Measurements from ENCODE around the gene ONECUT3.

Gene ONECUT3

DNA sequence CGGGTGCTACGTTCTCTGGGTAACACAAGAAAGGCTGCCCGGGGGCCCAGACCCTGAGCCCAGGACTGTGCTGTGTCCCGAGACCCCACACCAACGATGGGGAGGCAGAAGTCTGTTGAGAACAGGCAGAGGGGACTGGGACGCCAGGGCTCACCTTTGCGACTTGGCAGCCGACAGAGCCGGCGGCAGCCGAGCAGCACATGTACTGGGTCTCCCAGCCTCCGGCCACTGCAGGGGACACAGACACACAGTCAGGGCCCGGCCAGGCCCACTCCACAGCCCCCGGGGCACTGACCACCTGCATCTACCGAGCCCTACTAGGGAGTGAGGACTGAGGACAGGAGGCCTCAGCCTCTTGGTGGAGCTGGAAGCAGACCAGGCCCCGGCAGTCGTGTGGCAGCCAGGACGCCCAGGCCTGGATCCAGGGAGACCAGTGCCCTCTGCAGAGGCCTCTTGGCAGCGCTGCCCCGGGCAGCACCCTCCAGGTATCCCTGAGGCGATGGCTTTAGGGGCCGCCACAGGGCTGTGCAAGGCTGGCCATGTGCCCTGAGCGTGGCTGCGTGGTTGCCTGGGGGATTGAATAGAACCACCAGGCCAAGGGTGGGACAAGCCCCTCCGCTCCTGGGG lies 64.4 kb downstream of the ONECUT3 start:
- H3K4me3 ChIP-seq (ENCODE audit: low read depth, low read length), result no peak overlapping the region
- TF ChIP-seq, protein P1, sequence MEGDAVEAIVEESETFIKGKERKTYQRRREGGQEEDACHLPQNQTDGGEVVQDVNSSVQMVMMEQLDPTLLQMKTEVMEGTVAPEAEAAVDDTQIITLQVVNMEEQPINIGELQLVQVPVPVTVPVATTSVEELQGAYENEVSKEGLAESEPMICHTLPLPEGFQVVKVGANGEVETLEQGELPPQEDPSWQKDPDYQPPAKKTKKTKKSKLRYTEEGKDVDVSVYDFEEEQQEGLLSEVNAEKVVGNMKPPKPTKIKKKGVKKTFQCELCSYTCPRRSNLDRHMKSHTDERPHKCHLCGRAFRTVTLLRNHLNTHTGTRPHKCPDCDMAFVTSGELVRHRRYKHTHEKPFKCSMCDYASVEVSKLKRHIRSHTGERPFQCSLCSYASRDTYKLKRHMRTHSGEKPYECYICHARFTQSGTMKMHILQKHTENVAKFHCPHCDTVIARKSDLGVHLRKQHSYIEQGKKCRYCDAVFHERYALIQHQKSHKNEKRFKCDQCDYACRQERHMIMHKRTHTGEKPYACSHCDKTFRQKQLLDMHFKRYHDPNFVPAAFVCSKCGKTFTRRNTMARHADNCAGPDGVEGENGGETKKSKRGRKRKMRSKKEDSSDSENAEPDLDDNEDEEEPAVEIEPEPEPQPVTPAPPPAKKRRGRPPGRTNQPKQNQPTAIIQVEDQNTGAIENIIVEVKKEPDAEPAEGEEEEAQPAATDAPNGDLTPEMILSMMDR (IDR thresholded peaks at IDR 0.05; ENCODE audit: borderline replicate concordance, insufficient read depth, low read depth, low read length), result no peak

DNA sequence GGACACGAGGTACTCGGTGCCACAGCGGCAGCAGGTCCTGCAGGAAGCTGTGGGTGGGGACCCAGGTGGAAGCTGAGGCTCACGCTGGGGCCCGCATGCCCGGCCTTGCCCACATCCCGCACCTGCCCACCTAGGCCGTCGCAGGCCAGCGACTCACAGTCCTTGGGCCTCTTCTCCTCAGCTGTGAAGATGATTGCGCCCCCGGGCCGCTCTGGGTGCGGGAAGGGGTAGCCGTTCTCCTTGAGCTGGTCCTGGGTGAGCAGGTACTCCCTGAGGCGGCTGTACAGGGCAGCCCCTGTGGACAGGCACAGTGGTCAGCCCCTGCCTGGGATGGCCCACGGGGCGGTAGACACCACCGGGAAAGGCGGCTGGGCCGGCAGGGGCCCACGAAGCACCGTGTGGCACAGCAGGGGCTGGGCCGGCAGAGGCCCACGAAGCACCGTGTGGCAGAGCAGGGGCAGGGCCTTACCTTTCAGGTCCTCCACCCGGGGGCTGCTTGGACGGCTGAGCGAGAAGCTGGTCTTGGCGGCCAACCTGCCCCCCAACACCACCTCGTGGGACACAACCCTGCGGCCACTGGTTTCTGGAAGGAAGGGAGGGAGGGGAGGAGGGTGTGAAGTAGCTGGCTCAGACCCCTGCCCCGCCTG lies 65.4 kb downstream of the ONECUT3 start:
- H3K4me3 ChIP-seq (ENCODE audit: low read depth, low read length), result no peak overlapping the region
- TF ChIP-seq, protein P1 (IDR thresholded peaks at IDR 0.05; ENCODE audit: borderline replicate concordance, insufficient read depth, low read depth, low read length), result no peak

DNA sequence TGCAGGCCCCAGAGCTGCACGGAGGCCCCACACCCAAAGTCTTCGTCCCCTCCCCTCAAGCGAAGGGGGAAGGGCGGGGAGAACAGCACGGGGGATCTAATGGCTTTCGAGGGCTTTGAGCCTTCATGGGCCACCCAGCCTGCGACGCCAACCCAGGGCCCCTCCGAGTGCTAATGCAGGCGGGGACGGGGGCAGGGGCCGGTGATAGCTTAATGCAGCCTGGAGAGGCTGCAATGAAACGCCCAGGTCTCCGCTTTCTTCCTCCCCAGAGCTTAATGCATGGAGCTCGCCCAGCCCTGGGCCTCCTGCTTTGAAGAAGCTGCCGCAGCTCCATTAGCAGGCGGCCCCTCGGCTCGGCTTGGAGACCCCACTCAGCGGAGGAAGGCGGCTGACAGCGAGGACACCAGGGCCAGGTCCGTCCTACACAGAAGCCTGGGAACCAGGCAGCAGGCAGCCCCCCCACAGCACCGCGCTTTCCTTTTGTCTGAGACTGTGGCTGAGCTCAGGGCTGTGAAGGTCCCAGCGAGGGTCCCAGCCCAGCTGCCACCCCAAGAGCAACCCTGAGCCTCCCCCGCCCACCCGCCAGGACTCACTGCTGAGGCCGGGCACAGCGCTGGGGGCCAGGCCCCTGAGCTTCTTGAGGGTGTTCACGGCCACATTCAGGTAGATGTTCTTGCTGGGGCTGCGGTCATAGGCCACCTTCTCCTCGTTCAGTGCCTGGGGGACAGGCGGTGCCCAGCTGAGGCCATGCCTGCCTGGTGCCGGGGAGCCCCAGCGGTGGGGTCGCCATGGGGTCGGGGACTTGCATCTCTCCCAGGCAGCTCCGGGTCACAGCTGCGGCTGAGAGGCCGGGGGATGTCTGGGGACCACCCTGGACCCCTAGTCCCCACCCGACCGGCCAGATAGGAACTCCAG lies 66.3 kb downstream of the ONECUT3 start:
- no peak overlapping the region for H3K4me3 ChIP-seq (ENCODE audit: low read depth, low read length)
- TF ChIP-seq, protein P1 (IDR thresholded peaks at IDR 0.05; ENCODE audit: borderline replicate concordance, insufficient read depth, low read depth, low read length), result no peak

DNA sequence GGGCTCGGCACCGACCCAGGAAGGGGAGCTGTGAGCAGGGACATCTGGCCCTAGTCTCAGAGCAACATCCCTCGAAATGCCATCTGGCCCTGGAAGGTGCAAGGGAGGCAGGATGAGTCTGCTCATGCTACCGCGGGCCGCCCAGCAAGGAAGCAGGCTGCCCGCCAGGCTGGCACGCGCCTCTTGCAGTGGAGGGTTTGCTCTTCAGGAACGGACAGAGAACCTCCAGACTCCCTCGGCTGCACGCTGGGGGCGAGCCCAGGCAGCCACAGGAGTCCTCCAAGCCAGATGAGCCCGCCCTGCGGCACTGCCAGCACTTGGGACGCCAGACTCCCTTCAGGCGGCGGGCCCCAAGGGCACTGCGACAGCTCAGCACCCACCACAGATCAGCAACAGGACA lies 68.9 kb downstream of the ONECUT3 start:
- TF ChIP-seq, protein P1 (IDR thresholded peaks at IDR 0.05; ENCODE audit: borderline replicate concordance, insufficient read depth, low read depth, low read length), result no peak
- no peak overlapping the region for H3K4me3 ChIP-seq (ENCODE audit: low read depth, low read length)

DNA sequence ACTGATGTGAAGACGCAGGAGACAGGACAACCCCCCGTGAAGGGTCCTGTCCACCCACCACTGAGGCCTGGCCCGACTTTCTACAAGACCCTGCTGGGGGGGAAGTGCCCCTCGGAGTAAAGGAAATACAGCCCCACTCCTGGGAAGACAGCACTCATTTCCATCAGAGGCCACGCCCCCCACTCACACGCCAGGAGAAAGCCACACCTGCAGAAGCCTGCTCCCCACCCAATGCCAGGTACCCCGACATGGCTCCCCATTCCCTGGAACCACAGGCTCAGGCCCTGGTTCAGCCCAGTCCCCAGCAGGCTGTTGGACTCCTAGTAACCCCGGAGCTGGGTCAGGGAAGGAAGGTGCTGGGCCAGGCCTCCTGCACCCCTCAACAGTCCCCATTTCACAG lies 69.7 kb downstream of the ONECUT3 start:
- no peak overlapping the region for H3K4me3 ChIP-seq (ENCODE audit: low read depth, low read length)
- TF ChIP-seq, protein P1 (IDR thresholded peaks at IDR 0.05; ENCODE audit: borderline replicate concordance, insufficient read depth, low read depth, low read length), result no peak

DNA sequence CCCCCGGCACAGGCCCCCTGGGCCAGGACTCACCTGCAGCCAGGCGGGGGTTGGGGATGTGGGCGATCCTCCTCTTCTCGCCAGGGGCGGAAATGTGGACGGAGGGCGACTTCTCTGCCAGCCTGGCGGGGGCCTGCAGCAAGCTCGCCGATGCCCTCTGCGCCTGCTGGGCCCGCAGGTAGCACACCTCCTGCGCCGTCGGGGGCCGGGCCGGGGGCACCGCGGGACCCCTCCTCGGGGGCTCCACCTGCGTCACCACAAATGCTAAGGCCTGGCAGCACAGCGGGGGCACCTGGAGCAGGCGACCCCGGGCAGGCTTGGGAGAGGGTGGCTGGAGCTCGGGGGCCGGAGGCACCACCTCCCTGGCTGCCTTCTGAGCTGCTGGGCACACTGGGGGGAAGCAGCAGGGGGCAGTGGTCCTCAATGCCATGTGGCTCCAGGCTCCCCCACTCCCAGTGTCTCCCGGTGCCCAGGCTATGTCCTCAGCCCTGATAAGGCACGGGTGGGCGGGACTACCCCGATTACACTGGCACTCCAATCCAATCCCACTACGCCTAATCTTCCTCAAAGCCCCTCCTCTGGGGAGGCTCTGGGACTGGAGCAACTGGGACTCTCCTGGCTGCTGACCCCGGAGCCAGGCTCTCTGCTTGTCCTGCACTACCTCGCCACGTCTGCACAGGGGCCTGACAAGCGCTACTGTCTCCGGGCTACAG lies 70.4 kb downstream of the ONECUT3 start:
- TF ChIP-seq, protein P1 (IDR thresholded peaks at IDR 0.05; ENCODE audit: borderline replicate concordance, insufficient read depth, low read depth, low read length), result no peak
- H3K4me3 ChIP-seq (ENCODE audit: low read depth, low read length), result no peak overlapping the region
